Hematopoietic multipotent progenitor cell treated with erythropoietin and hydrocortisone succinate and interleukin-3 and kit ligand, for 6 days (in vitro differentiated cells): ENCODE results near the gene AWAT2.
"Not testable (repeated sequence)": the region's sequence is repeated elsewhere in the genome, so short reads cannot be mapped to it uniquely, and the experiment has no call there.

Experiments used
- DNase-seq: peaks from one replicate; pipeline ENCODE4 v3.0.0-alpha.2; 2015

AWAT2 gene

DNA sequence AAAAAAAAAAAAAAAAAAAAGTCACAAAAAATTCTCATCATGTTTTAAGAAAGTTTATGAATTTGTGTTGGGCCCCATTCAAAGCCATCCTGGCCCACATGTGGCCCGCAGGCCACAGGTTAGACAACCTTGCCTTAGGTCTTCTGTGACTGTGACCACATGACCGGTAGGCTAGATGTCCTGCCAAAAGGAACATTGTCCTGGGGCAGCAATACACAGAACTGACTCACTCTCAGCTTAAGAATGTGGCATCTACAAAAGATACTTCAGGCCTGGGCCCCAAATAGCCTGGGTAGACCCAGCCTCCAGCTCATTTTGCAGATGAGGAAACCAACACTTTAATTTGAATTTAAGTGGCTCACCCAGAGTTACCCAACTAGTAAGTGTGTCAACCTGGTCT lies 10.0 kb downstream of the AWAT2 start:
- no peak for DNase-seq

DNA sequence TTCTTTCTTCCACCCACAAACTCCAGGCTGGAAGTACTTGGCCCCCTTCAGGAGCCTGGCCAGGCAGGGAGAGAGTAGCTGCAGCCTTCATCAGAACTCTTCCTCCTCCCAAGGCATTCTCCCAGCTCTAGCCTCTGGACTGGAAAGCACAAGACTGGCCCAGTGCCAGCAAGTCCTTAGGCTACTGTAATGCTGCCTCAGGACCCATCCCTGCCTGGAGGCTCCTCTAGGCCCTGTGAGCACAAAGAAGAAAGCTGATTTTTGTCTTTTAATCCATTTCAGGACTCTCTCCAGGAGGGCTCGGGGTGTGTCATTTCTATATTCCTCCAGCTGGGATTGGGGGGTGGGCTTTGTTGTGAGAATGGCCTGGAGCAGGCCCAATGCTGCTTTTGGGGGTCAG lies 10.8 kb downstream of the AWAT2 start:
- DNase-seq, result peak; percentile 2

DNA sequence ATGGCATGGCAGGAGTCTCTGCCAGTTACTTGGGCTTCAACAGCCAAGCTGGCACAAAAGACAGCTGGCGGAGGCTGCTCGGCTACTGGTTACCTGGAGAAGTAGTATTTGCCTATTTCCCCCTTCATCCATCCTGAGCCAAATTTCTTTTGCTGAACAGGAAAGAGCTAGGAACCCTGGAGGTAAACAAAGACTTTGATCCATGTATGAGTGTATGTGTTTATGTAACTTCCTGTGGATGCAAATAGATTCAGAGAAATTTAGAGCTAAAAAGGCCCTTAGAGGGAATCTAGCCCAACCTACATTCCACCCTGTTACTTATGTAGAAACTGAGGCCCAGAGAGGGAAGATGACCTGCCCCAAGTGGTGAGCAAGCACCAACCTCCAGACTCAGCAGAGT lies 11.2 kb downstream of the AWAT2 start:
- DNase-seq, result no peak

DNA sequence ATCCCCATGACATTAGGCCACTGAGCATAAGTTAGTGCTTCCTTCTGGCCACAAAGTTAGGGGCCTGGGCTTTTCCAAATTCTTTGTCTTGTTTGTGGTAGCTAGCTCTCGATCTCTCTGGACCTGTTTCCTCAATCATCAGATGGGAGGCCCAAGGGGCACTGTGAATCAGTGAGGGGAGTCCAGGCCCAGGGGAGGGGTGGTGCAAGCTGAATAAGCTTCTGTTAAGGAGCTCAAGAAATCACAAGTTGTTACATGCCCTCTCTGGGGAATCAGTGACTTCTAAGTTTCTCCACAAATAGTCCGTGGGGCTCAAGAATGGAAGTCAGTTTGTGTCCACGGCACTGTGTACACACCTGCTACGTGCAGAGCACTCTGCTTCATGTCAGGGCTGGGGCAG lies 15.1 kb downstream of the AWAT2 start:
- no peak for DNase-seq

DNA sequence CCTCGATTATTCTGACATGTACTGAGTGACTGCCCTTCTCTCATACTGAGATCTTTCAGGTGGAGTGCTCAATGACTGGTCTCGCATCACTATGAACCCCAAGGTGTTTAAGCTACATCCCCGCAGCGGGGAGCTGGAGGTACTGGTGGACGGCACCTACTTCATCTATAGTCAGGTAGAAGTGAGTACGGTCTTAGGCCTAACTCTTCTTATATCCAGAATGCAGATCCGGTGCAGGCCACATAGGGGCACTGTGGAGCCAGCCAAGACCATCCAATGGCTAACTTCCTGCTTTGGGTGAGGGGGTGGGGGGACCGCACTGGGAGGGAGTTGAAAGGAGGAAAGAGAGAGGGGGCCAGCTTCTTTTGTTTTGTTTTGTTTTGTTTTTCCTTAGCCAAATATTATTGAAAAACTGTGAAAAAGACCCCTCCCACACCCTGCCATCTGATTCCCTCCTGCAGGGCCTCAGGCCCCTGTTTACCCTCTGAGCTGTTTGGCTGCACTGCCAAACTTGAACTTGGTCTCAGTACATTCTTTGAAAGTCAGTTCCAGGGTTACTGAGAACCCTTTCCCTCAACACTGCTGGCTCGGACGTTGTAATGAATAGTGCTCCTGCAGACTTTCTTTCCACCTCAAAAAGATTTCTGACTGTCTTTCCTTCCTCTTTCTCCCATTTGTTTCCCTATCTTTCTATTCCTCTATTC lies 16.2 kb downstream of the AWAT2 start:
- peak; percentile 55 for DNase-seq

DNA sequence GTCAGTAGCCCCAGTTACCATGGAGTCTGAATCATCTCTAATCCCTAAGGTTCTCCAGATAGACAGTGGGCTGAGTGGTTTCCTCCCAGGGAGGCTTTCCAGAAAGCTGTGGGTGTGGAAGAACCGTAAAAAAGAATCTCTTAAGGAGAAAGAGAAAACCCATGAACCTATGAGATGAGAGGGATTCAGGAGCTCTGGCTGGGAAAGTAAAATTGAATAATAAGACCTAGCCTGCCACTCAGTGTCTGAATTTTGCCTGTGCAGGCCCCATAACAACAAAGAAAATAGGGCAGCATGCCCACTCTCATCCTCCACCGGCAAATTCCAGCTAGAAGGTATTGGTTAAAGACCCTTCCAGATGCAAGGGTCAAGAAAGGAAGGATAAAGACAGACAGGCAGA lies 16.9 kb downstream of the AWAT2 start:
- no peak for DNase-seq

DNA sequence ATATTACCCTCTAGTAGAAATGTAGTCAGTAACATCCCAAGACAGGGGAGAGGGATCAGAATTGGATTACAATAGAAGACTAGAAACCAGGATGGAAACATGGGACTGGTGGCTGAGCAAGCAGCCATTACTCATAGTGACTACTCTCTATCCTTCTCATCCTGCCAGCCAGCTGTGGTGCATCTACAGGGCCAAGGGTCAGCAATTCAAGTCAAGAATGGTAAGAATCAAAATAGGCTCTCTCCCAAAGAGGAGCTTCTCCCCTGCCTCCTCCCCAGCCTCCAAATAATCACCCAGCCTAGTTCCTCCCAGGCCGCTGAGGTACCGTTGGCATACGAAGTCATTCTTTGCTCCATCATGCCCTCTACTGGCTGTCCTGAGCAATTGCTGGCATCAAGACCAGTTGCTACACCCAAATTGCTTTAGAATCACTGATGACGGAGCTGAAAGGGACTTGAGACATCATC lies 19.4 kb downstream of the AWAT2 start:
- peak; percentile 72 for DNase-seq

DNA sequence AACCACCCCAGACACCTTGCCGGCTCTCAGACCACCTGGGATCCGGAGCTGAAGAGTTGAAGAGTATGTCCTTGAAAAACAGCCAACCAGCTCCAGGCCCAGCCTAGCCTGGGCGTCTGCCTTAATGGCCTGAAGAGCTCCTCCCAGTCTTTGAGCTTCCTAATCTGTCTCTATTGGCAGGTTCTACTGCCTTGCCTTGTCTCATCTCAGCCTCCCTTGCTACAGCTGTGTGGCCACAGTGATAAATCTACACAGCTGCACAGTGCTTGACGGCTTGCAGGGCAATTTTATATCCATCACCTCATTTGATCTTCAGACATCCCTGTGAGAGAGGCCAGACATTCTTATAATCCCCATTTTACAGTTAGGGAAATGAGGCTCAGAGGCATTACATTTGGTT lies 19.9 kb downstream of the AWAT2 start:
- peak; percentile 2 for DNase-seq

DNA sequence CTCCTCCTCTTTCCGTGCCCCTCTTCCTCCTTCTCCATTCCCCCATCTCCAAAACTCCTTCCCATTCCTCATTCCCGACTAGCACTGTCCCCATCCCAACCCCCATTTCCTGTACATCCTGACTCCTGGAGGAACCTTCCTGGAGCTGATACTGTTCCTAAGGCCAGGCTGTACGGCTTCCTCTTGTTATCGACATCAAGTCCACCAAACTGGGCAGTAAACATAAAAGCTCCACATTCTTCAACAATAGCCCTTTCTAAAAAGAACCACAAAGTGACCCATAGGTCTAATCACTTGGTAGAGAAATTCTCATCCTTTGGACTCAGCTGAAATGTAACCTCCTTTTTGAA lies 22.9 kb downstream of the AWAT2 start:
- DNase-seq, result no peak

DNA sequence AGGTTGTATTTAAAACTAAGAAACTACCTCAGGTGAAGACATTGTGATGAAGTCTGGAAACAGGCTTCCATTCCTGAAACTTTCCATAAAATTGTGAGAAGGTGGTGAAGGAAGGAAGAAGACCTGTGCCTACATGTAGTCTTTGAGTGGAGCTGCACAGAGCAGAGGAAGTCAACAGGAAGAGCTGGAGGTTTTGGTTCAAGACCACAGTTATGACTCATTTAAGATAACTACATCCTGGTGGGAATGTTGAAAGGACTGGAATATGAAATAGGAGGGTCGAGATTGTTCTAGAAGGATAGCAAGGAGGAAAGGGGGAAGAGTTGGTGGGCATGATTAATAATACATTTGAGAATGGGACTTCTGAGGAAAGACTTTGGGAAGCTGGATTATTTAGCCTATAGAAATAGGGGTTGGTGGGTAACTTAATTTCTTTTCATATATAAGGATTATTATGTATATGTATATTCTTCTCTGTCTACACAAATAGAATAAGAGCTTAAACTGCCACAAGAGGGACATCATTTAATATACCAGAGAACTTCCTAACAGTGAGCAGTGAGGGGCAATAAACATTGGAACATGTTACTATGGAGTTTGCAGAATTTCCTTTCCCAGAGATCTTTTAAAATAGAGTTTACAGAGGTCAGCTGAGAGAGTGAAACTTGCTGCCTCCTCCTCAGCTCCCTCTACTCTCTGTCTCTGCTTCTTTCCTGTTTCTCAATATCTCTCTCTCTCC lies 23.5 kb downstream of the AWAT2 start:
- no peak for DNase-seq

DNA sequence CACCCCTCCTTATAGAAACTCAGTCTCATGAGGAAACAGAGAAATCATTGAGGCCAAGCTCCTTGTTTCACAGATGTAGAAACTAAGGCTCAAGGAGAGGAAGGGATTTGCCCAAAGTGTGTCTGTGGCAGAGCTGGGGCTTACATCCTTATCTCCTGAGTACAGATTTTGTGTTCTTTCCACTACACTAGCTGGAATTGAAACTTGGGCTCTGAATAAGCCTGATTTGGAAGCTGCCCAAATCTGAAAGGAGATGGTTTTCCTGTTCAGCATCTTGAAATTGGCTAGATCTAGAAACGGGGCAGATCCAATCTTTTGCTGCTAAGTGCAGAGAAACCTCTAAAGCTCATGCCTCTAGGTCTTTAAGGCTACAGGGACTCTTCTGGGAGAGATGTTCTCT lies 24.3 kb downstream of the AWAT2 start:
- no peak for DNase-seq

DNA sequence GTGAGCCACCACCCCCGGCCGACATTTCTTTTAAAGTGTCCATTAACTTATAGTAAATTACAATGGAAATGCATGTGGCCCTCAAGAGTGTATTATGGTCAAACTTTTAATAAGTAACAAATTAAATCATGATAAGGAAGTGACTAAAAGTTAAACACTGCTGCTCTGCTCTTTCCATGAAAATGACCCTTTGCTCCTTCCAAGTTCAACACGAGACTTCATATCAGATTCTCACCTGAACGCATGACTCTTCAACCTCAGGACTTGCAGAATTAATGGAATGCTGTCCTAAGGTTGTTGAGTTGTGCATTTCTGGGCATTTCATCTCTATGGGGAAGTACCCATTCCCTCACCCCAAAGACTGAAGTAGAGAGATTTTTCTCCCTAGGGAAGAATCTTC lies 27.1 kb downstream of the AWAT2 start:
- no peak for DNase-seq

DNA sequence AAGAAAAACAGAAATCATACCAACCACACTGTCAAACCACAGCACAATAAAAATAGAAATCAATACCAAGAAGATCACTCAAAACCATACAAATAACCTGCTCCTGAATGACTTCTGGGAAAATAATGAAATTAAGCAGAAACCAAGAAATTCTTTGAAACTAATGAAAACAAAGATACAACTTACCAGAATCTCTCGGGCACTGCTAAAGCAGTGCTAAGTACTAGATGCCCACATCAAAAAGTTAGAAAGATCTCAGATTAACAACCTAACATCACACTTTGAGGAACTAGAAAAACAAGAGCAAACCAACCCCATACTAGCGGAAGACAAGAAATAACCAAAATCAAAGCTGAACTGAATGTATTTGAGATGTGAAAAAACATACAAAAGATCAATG lies 33.2 kb downstream of the AWAT2 start:
- no peak for DNase-seq

DNA sequence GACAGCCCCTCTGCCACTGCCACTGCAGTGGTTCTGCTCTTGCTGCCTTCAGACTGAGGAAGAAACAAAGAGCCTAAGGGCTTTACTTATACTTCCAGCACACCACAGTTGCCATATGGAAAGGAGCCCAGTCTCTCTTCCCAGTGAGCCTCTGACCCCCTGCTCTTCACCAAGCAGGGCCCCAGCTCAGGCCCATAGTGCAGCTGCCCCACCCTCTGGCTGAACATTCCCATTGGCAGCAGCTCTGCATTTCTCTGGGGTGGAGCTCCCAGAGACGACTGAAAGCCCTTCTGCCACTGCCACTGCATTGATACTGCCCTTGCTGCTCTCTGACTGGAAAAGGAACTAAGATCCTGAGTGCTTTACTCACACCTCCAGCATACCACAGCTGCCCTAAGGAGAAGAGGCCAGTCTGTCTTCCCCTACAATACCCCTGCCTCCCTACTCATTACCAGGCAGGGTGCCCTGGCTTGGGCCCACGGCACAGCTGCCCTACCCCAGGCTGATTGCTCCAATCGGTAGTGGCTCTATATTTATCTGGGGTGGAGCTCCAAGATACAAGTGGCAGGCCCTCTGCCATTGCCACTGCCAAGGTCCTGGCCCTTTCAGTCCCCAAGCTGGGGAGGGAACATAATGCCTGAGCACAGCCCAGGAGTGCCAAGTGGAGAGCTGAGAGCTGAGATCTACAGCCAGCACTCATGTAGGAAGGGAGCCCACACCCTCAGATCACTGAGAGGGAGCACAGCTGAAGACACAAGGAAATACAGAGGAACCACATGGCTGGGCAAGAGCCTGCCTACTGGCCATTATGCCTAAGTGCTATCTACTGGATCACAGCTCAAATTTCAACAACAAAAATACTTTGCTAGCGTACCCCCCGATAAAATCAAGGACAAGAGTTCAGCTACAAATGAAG lies 36.0 kb downstream of the AWAT2 start:
- DNase-seq, result no peak

DNA sequence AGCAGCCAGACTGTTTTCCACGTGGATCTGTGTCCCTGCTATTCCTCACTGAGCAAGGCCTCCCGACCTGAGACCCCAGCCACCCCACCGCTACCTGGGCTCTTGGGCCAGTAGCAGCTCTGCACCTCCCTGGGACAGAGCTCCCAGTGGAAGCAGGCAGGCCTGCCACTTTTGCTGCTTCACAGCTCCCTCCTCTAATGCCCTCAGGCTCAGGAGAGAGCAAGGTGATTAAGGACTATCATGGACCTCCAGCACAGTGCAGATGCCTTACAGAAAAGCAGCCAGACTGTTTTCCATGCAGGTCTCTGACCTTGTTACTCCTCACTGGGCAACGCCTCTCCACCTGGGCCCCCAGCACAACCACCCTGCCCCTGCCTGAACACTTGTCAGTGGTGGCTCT lies 37.0 kb downstream of the AWAT2 start:
- DNase-seq, result no peak

DNA sequence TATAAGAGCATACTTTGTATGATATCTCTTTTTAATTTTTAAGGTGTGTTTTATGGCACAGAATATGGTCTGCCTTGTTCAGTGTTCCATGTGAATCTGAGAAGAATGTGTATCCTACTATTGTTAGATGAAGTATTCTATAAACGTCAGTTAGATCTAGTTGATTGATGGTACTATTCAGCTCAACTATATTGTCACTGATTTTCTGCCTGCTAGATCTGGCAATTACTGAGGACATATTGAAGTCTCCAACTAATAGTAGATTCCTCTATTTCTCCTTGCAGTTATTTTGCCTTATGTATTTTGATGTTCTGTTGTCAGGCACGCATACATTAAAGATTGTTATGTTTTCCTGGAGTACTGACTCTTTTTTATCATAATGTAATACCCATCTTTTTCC lies 39.8 kb downstream of the AWAT2 start:
- DNase-seq, result no peak

DNA sequence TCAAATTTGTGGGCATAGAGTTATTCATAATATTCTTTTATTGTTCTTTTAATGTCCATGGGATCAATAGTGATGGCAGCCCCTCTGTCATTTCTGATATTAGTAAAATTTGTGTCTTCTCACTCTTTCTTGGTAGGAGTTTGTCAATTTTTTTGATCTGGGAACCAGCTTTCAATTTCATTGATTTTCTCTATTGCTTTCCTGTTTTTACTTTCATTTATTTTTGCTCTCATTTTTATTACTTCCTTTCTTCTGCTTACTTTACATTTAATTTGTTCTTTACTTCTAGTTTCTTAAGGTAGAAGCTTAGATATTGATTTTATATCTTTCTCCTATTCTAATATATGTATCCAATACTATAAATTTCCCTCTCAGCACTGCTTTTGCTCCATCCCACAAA lies 40.7 kb downstream of the AWAT2 start:
- DNase-seq, result no peak

DNA sequence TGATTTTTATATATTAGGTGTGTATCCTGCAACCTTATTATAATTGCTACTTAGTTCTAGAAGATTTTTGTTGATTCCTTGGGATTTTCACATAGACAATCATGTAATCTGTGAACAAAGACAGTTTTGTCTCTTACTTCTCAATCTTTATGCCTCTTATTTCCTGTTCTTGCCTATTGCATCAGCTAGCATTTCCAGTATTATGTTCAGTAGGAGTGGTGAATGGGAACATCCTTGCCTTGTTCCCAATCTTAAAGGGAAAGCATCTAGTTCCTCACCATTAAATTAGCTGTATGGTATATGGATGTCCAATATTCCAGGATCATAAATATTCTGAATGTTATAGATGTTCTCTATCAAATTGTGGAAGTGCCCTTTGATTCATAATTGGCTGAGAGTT lies 41.8 kb downstream of the AWAT2 start:
- no peak for DNase-seq

DNA sequence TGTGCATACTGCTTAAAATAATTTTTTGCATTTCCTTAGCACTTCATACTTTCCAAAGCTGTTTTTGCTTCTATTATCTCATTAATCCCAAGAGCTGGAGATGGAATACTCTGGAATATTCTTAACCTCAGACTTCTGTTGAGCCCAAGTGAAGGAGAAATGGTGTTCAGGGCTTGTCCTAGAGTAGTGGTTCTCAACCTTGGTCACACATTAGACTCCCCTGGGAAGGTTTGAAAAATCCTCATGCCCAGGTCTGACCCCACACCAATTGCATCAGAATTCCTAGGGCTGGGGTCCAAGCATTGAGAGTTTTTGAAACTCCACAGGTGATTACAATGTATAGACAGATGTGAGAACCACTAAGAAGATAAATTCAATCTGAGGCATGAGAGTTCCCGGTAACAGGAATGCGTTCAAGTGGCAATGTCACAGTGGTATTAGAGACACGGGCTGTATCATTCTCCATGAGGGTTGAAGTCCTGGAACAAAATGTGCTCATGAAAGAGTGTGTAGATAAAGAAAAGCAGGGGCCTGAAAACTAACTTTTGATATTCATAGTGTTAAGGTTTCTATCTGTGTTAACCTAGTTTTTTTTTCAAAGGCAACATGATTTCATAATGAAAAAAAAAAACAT lies 47.9 kb downstream of the AWAT2 start:
- no peak for DNase-seq

DNA sequence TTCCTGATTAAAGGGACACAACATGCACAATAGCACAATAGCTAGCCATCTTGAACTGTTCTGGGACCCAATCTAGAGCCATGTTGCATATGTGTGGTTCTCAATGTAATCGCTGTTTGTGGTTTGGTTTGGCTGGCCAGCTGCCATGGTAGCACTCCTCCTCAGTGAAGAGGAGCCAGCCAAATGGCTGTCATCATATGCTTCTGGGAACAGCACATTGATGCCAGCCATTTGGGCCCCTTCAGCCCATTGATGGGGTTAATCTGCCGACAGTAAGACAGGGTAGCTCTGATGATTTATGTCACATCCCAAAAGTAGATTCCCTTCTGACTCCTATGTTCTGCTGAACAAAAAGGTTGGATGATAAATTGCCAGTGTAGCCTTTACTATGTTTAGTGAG lies 48.5 kb downstream of the AWAT2 start:
- no peak for DNase-seq

DNA sequence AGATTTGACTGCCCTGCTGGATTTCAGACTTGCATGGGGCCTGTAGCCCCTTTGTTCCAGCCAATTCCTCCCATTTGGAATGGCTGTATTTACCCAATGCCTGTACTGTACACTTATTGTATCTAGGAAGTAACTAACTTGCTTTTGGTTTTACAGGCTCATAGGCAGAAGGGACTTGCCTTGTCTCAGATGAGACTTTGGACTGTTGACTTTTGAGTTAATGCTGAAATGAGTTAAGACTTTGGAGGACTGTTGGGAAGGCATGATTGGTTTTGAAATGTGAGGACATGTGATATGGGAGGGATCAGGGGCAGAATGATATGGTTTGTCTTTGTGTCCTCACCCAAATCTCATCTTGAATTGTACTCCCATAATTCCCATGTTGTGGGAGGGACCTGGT lies 51.4 kb downstream of the AWAT2 start:
- DNase-seq, result not testable (repeated sequence)

DNA sequence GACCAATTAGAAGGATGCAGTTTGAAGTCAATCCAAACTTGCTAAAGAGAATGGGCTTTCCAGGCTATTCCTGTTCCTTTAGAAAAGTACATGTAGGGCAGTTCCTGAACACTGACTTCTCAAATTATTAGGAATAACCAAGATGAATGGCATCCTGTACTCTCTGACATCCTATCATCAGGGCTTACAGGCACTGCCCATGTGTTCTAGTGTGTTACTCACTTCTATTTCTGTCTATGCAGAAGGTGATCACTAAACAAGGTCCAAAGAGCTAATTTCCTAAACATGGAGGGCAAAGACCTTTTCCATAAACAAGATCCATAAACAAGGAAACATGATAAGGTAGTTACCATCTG lies 53.6 kb downstream of the AWAT2 start:
- DNase-seq, result no peak

DNA sequence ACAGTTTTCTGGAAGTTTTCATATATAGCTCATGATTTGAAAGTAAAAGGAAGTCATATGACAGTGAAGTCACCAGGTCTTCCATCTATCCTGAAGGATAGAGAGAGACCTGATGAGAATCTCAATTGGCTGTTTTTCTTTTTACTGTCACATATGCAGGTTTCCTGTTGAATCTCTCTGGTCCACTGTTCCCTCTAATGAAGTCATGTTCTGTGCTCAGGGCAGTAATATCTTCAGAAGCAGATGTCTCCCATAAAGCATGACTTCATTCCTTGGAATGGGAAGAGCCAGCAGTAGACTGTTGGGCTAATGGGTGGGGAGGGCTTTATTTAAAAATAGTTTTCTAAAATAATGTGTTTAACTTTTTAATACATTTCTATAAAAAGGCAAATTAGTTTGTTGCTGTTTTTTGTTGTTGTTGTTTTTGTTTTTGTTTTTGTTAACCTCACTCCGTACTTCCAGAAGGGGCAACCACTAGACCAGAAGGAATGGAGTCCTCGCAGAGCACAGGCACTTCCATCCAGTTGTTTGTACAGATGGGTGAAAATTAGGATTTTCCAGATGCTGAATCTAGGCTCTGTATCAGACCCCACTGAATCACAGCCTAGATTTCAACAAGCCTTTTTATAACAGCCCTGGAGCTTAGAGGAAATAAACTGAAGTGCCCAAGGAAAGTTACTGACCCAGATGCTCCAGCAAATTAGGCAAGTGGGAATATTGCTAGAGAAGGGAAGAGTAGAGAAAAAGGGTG lies 54.2 kb downstream of the AWAT2 start:
- no peak for DNase-seq
